PC-3 (cell line): ENCODE measurements around the gene ATP12A. TPM values are rescaled to one million over a fixed set of nuclear protein-coding genes. Genes with fewer than 3 reads are reported as not detected.

Experiments used
- ATAC-seq: fragments of 200-7000 bp; cut with Tn5 transposase; 2 replicates; pipeline ENCODE4 v1.9.1; 2020; ENCODE audit warnings: mild to moderate bottlenecking, moderate library complexity
- BruUV-seq: library from RNA; stranded (reverse); fragments of 400-500 nt; replicated peaks from 2 replicates; lab custom pipeline; 2021; lab: Mats Ljungman, UMichigan
- CTCF ChIA-PET: fragments of 300-600 bp; sonication (Branson Sonifier 250); formaldehyde crosslinking; loops from one replicate; lab custom pipeline; 2022; ENCODE audit warnings: antibody characterized with exemption; lab: Charles Lee
- POLR2A ChIA-PET: fragments of 300-600 bp; sonication (Branson Sonifier 250); formaldehyde crosslinking; loops from one replicate; lab custom pipeline; 2022; ENCODE audit warnings: antibody characterized with exemption; ENCODE audit not compliant: unreplicated experiment; lab: Charles Lee
- DNase-seq: peaks from one replicate; pipeline ENCODE4 v3.0.0-alpha.2; 2015
- H2AFZ ChIP-seq: fragments of 300-600 bp; sonication (generic); 2 replicates; pipeline ENCODE4 v1.6.0; 2016; ENCODE audit warnings: antibody characterized with exemption, low read length
- H3F3A ChIP-seq: fragments of 300-600 bp; sonication (generic); one replicate; pipeline ENCODE4 v1.6.0; 2017; ENCODE audit warnings: antibody characterized with exemption, low read length, control low read depth, mild to moderate bottlenecking; ENCODE audit not compliant: unreplicated experiment
- H3K27ac ChIP-seq: fragments of 300-600 bp; sonication (generic); 2 replicates; pipeline ENCODE4 v1.5.1; 2016; ENCODE audit warnings: mild to moderate bottlenecking, low read length
- H3K27me3 ChIP-seq: fragments of 300-600 bp; sonication (generic); 2 replicates; pipeline ENCODE4 v1.6.1; 2016; ENCODE audit warnings: low read length, mixed read lengths
- H3K36me3 ChIP-seq: fragments of 300-600 bp; sonication (generic); 2 replicates; pipeline ENCODE4 v1.6.1; 2016; ENCODE audit warnings: low read depth, mixed run types, low read length, mixed read lengths
- H3K4me1 ChIP-seq: fragments of 300-600 bp; sonication (generic); 2 replicates; pipeline ENCODE4 v1.5.1; 2016; ENCODE audit warnings: low read length; ENCODE audit not compliant: insufficient read depth
- H3K4me2 ChIP-seq: fragments of 300-600 bp; sonication (generic); 2 replicates; pipeline ENCODE4 v1.6.0; 2016; ENCODE audit warnings: low read length
- H3K4me3 ChIP-seq: fragments of 300-600 bp; sonication (generic); 2 replicates; pipeline ENCODE4 v1.5.1; 2016; ENCODE audit warnings: mild to moderate bottlenecking, low read length, mixed read lengths
- H3K79me2 ChIP-seq: fragments of 300-600 bp; sonication (generic); 2 replicates; pipeline ENCODE4 v1.6.1; 2017; ENCODE audit warnings: low read length, mixed read lengths
- H3K9ac ChIP-seq: fragments of 300-600 bp; sonication (generic); 2 replicates; pipeline ENCODE4 v1.6.0; 2016; ENCODE audit warnings: mild to moderate bottlenecking, low read length
- H3K9me2 ChIP-seq: fragments of 300-600 bp; sonication (generic); replicated peaks from 2 replicates; pipeline ENCODE4 v1.6.1; 2016; ENCODE audit warnings: mixed run types, low read length, mixed read lengths
- H3K9me3 ChIP-seq: fragments of 300-600 bp; sonication (generic); 2 replicates; pipeline ENCODE4 v1.6.1; 2016; ENCODE audit warnings: low read length, mixed read lengths
- H4K20me1 ChIP-seq: fragments of 300-600 bp; sonication (generic); 2 replicates; pipeline ENCODE4 v1.6.1; 2016; ENCODE audit warnings: low read length, mixed read lengths
- CTCF ChIP-seq: fragments of 300-600 bp; sonication (generic); conservative IDR thresholded peaks from 2 replicates; pipeline ENCODE4 v1.5.1; 2017; ENCODE audit warnings: antibody characterized with exemption, low read depth, mild to moderate bottlenecking, low read length
- EZH2 ChIP-seq: fragments of 300-600 bp; sonication (generic); IDR thresholded peaks from one replicate; pipeline ENCODE4 v1.6.1; 2017; ENCODE audit warnings: antibody characterized with exemption, mild to moderate bottlenecking, low read length; ENCODE audit not compliant: unreplicated experiment
- EZH2phosphoT487 ChIP-seq: fragments of 300-600 bp; sonication (generic); IDR thresholded peaks from 2 replicates; pipeline ENCODE4 v1.6.1; 2018; ENCODE audit warnings: mild to moderate bottlenecking, antibody characterized with exemption, low read length, borderline replicate concordance
- intact Hi-C: fragments of 100-400 bp; cut with micrococcal nuclease; formaldehyde crosslinking; loops from 2 replicates; pipeline ENCODE4 v1.9.0; 2023
- total RNA-seq: library from RNA; depleted of rRNA; stranded (reverse); fragments of >200 nt; gene quantifications from 2 replicates; pipeline ENCODE4 v1.2.3, GENCODE V29; 2014

The ATP12A gene
- total RNA-seq, 1 experiment from 2014 or later = 0.11 TPM

- Histone ChIP-seq H3K9me2 (no peaks in the 10 kb centered on the region), H3K4me2 (no peak overlapping the region), H3F3A (no peaks in the 10 kb centered on the region), H2AFZ (no peak overlapping the region), H4K20me1 (no peaks in the 10 kb centered on the region), H3K9ac (no peak overlapping the region), H3K4me1 (no peaks in the 10 kb centered on the region), H3K27me3 (no peaks in the 10 kb centered on the region), H3K4me3 (no peak overlapping the region), H3K79me2 (no peaks in the 10 kb centered on the region), H3K27ac (no peak overlapping the region), H3K9me3 (no peaks in the 10 kb centered on the region), H3K36me3 (no peaks in the 10 kb centered on the region)
- POLR2A ChIA-PET = no interaction called here
- no TSS peak for BruUV-seq
- TF ChIP-seq EZH2 = no peak
- TF ChIP-seq CTCF = no peak
- no peak for TF ChIP-seq EZH2phosphoT487
- CTCF ChIA-PET = no interaction called here
- no peak for ATAC-seq
- no peak for DNase-seq
- intact Hi-C loops = no loop called here
Measured at GRCh38 chr13:24734950-24735349, 54.7 kb downstream of the ATP12A start.

GRCh38 chr13:24737042-24737441 lies 56.8 kb downstream of the ATP12A start:
- TF ChIP-seq EZH2phosphoT487 = no peak
- TF ChIP-seq CTCF = no peak
- no peak for TF ChIP-seq EZH2
- intact Hi-C loops = no loop called here
- ATAC-seq (no peak), DNase-seq (no peak)
- H3K27me3 ChIP-seq = no peaks in the 10 kb centered on the region
- no peaks in the 10 kb centered on the region for H3F3A ChIP-seq
- POLR2A ChIA-PET = no interaction called here
- CTCF ChIA-PET = no interaction called here
- no peaks in the 10 kb centered on the region for H3K36me3 ChIP-seq
- H4K20me1 ChIP-seq = no peaks in the 10 kb centered on the region
- H3K4me1 ChIP-seq = no peaks in the 10 kb centered on the region
- no peaks in the 10 kb centered on the region for H3K9me2 ChIP-seq
- no peak overlapping the region for H3K27ac ChIP-seq
- H3K9ac ChIP-seq = no peak overlapping the region
- no peak overlapping the region for H3K4me3 ChIP-seq
- H3K79me2 ChIP-seq = no peaks in the 10 kb centered on the region
- no peak overlapping the region for H3K4me2 ChIP-seq
- no peak overlapping the region for H2AFZ ChIP-seq
- H3K9me3 ChIP-seq = no peaks in the 10 kb centered on the region
- BruUV-seq = no TSS peak

- H2AFZ ChIP-seq = no peak overlapping the region
- no peak overlapping the region for H3K4me2 ChIP-seq
- ChIA-PET CTCF (no interaction called here), POLR2A (no interaction called here)
- H3K27ac ChIP-seq = no peak overlapping the region
- no peaks in the 10 kb centered on the region for H3K27me3 ChIP-seq
- intact Hi-C loops = no loop called here
- H3K9me3 ChIP-seq = no peaks in the 10 kb centered on the region
- DNase-seq (no peak), ATAC-seq (no peak)
- BruUV-seq = no TSS peak
- H3K9ac ChIP-seq = no peak overlapping the region
- no peaks in the 10 kb centered on the region for H4K20me1 ChIP-seq
- no peaks in the 10 kb centered on the region for H3K4me1 ChIP-seq
- no peaks in the 10 kb centered on the region for H3K9me2 ChIP-seq
- H3K79me2 ChIP-seq = no peaks in the 10 kb centered on the region
- H3F3A ChIP-seq = no peaks in the 10 kb centered on the region
- H3K4me3 ChIP-seq = no peak overlapping the region
- H3K36me3 ChIP-seq = no peaks in the 10 kb centered on the region
- TF ChIP-seq EZH2 (no peak), CTCF (no peak), EZH2phosphoT487 (no peak)
Measured at GRCh38 chr13:24738366-24738847, 58.2 kb downstream of the ATP12A start.
